GM12878 (cell line): ENCODE data around the gene CACNA2D4. TPM values are rescaled to one million over a fixed set of nuclear protein-coding genes. Genes with fewer than 3 reads are reported as not detected.

ENCODE experiments used
- ATAC-seq: fragments of 200-7000 bp; cut with Tn5 transposase; 3 replicates; pipeline ENCODE4 v1.9.1; 2020; ENCODE audit warnings: mild to moderate bottlenecking, moderate library complexity
- BruUV-seq: library from RNA; stranded (reverse); fragments of 400-500 nt; replicated peaks from 2 replicates; lab custom pipeline; 2021; lab: Mats Ljungman, UMichigan
- CTCF ChIA-PET: fragments of 300-600 bp; sonication (Branson Sonifier 250); formaldehyde crosslinking; extraction: SDS; loops from one replicate; lab custom pipeline; 2021; ENCODE audit warnings: inconsistent platforms; lab: Yijun Ruan, JAX
- POLR2A ChIA-PET: fragments of 350-600 bp; formaldehyde crosslinking; extraction: SDS; loops from one replicate; lab custom pipeline; 2021; ENCODE audit warnings: inconsistent platforms; lab: Charles Lee
- RAD21 ChIA-PET: fragments of 300-600 bp; sonication (Branson Sonifier 250); formaldehyde crosslinking; loops from one replicate; lab custom pipeline; 2023; ENCODE audit warnings: antibody characterized with exemption; ENCODE audit not compliant: unreplicated experiment; lab: Charles Lee
- SMC1A ChIA-PET: fragments of 300-600 bp; sonication (Branson Sonifier 250); formaldehyde crosslinking; loops from one replicate; lab custom pipeline; 2023; ENCODE audit not compliant: unreplicated experiment, uncharacterized antibody; lab: Charles Lee
- DNase-seq: peaks from one replicate; pipeline ENCODE4 v3.0.0-alpha.2; 2011; ENCODE audit warnings: low read depth, low spot score
- FAIRE-seq: peaks from 3 replicates; lab custom pipeline; 2011; peaks lifted over from hg19 to GRCh38; lab: Jason Lieb, UNC
- H2AFZ ChIP-seq: 2 replicates; pipeline ENCODE4 v1.6.0; 2011; ENCODE audit warnings: low read depth, low read length, control low read depth; ENCODE audit not compliant: control insufficient read depth
- H3K27ac ChIP-seq: 2 replicates; pipeline ENCODE4 v1.5.1; 2011; ENCODE audit warnings: control low read depth; ENCODE audit not compliant: control insufficient read depth, insufficient read depth
- H3K27me3 ChIP-seq, 2 experiments: replicated peaks in 1 of 2; 2 replicates each; pipeline versions ENCODE4 v1.6.0 to v1.6.1; 2011; ENCODE audit warnings: low read length in 1 of 2; ENCODE audit not compliant: control insufficient read depth in 2 of 2, insufficient read depth in 2 of 2
- H3K36me3 ChIP-seq, 2 experiments: 2 replicates each; pipeline ENCODE4 v1.5.1; 2011; ENCODE audit warnings: low read length in 1 of 2; ENCODE audit not compliant: control insufficient read depth in 2 of 2, insufficient read depth in 2 of 2
- H3K4me1 ChIP-seq: 2 replicates; pipeline ENCODE4 v1.6.1; 2011; ENCODE audit warnings: mild to moderate bottlenecking, low read length, moderate library complexity, mixed read lengths; ENCODE audit not compliant: control insufficient read depth, insufficient read depth
- H3K4me2 ChIP-seq: 2 replicates; pipeline ENCODE4 v1.6.0; 2011; ENCODE audit warnings: control low read depth; ENCODE audit not compliant: control insufficient read depth, insufficient read depth
- H3K4me3 ChIP-seq: fragments of 200-600 bp; sonication (generic); 2 replicates; pipeline ENCODE4 v1.5.1; 2016
- H3K79me2 ChIP-seq: 2 replicates; pipeline ENCODE4 v1.6.0; 2011; ENCODE audit warnings: low read length; ENCODE audit not compliant: control insufficient read depth, insufficient read depth
- H3K9ac ChIP-seq: 2 replicates; pipeline ENCODE4 v1.8.0; 2011; ENCODE audit warnings: low read length, control low read depth, mixed read lengths; ENCODE audit not compliant: control insufficient read depth, insufficient read depth
- H3K9me3 ChIP-seq: replicated peaks from 3 replicates; pipeline ENCODE4 v1.5.1; 2011; ENCODE audit warnings: mild to moderate bottlenecking, low read length; ENCODE audit not compliant: control insufficient read depth, insufficient read depth
- H4K20me1 ChIP-seq: 2 replicates; pipeline ENCODE4 v1.6.0; 2011; ENCODE audit not compliant: control insufficient read depth, insufficient read depth
- CBX3 ChIP-seq: fragments of 200-600 bp; sonication (generic); IDR thresholded peaks from 2 replicates; pipeline ENCODE4 v1.6.1; 2016; ENCODE audit warnings: low read depth, borderline replicate concordance
- E2F4 ChIP-seq: IDR thresholded peaks from 2 replicates; pipeline ENCODE4 v1.6.1; 2012; ENCODE audit warnings: low read depth, low read length, improper control_type of control experiment
- IRF5 ChIP-seq: fragments of 450-650 bp; IDR thresholded peaks from 2 replicates; pipeline ENCODE4 v1.6.1; 2017; ENCODE audit warnings: borderline replicate concordance
- KLF5 ChIP-seq: fragments of 450-650 bp; IDR thresholded peaks from 2 replicates; pipeline ENCODE4 v1.6.1; 2014; ENCODE audit warnings: mild to moderate bottlenecking; ENCODE audit not compliant: partially characterized antibody
- NKRF ChIP-seq: fragments of 450-650 bp; conservative IDR thresholded peaks from 2 replicates; pipeline ENCODE4 v1.6.1; 2017; ENCODE audit warnings: mild to moderate bottlenecking, moderate library complexity
- NR2F1 ChIP-seq: fragments of 450-650 bp; conservative IDR thresholded peaks from 2 replicates; pipeline ENCODE4 v1.6.1; 2017; ENCODE audit warnings: mild to moderate bottlenecking
- SMARCA5 ChIP-seq: fragments of 450-650 bp; IDR thresholded peaks from 2 replicates; pipeline ENCODE4 v1.6.1; 2017; ENCODE audit warnings: mild to moderate bottlenecking
- SREBF1 ChIP-seq: IDR thresholded peaks from 2 replicates; pipeline ENCODE4 v1.6.1; 2012; ENCODE audit warnings: mild to moderate bottlenecking, low read length
- SUPT20H ChIP-seq: IDR thresholded peaks from 2 replicates; pipeline ENCODE4 v1.6.1; 2011; ENCODE audit warnings: low read depth, mild to moderate bottlenecking, low read length, moderate library complexity, borderline replicate concordance; ENCODE audit not compliant: control insufficient read depth
- WGBS: methylation state at CpG from one replicate; pipeline ENCODE4 v1.1.6; 2016; ENCODE audit warnings: low lambda C conversion rate; ENCODE audit not compliant: insufficient replicate concordance, insufficient coverage; ENCODE audit errors: missing lambda C conversion rate; 5-methylcytosine and 5-hydroxymethylcytosine counted together
- in situ Hi-C: fragments of 300-500 bp; cut with MboI; formaldehyde crosslinking; loops from 9 replicates; pipeline ENCODE4 v1.14.3; 2018; ENCODE audit warnings: mixed read lengths
- intact Hi-C: fragments of 100-400 bp; cut with micrococcal nuclease; formaldehyde crosslinking; loops from one replicate; pipeline ENCODE4 v1.14.2; 2022; ENCODE audit not compliant: unreplicated experiment
- polyA plus RNA-seq, 11 experiments: library from polyadenylated mRNA; depleted of rRNA in 4 of 11; unstranded in 6 of 11; stranded (reverse) in 5 of 11; fragments of >200 nt; fragmentation: Nextera tagmentation in 4 of 11; fragmentation: Illumina TruSeq in 1 of 11; extraction: Ambion mirVana in 4 of 11; extraction: Trizol in 1 of 11; gene quantifications; 1 replicate in 1 of 11; 2 replicates in 10 of 11; pipeline versions ENCODE4 v1.2.1 to v1.2.3, GENCODE V29; 2011 to 2016; ENCODE audit warnings: inconsistent platforms in 2 of 11, missing spikeins in 2 of 11, low read depth in 1 of 11
- total RNA-seq, 4 experiments: library from RNA; depleted of rRNA in 3 of 4; stranded (reverse); fragments of >200 nt in 3 of 4; fragmentation: Illumina TruSeq in 1 of 4; extraction: Trizol in 1 of 4; gene quantifications; 2 replicates each; pipeline versions ENCODE4 v1.2.1 to v1.2.3, GENCODE V29; 2013 to 2021

CACNA2D4 gene
- total and polyA plus RNA-seq, 10 of the 15 experiments (the other 5 are each of a cell fraction or from before 2014, with no cell fraction given), result 0.03 to 1.0 (median 0.65) TPM

DNA sequence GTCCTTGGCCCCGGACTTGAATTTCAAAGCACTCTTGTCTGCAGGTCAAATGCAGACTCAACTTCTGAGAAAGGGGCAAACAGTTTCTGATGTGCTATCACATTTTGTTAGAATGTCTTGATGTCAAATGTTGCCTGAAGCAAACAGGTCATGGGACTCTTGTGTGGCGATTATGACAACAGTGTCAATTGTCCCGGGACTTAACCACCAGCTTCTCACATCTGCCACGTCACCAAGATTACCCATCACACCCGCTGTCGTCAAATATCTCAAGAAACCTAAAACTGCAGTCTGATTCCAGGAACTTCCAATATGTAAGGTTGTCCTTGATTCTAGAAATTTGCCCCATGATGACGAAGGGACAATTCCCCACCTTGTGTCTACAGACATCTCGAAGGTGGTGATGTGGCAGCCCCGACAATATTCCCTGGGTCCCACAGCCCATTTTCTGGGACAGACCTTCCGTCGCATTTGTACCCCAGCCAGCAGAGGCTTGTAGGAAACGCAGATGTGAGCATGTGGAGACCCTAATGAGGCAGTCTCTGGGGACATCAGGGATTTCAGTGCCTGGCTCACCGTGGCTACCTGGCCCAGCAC, 76.8 kb downstream of the CACNA2D4 start:
- no peak overlapping the region for H2AFZ ChIP-seq
- no peaks in the 10 kb centered on the region for H3K79me2 ChIP-seq
- no peak overlapping the region for H3K9ac ChIP-seq
- no peaks in the 10 kb centered on the region for H3K4me1 ChIP-seq
- in situ Hi-C loops, result no loop called here
- POLR2A ChIA-PET, result no interaction called here
- 25% methylated on average over 13 of the region's 13 CpGs for WGBS
- H3K4me3 ChIP-seq, result no peak overlapping the region
- DNase-seq, result no peak
- SMC1A ChIA-PET, result interaction anchor here (1.2 to 1.3 kb wide), 2 partner anchors 13 to 17 kb away, joined by 3 to 4 read pairs; no protein-coding TSS in a partner anchor
- no peaks in the 10 kb centered on the region for H3K9me3 ChIP-seq
- RAD21 ChIA-PET, result no interaction called here
- no peaks in the 10 kb centered on the region for H3K36me3 ChIP-seq
- peaks cover 3 to 7% of the 10 kb centered on the region in 2 experiments for H3K27me3 ChIP-seq
- FAIRE-seq, result no peak
- CTCF ChIA-PET, result no interaction called here
- intact Hi-C loops, result no loop called here
- no TSS peak for BruUV-seq
- H3K27ac ChIP-seq, result no peak overlapping the region
- H3K4me2 ChIP-seq, result no peak overlapping the region
- no peaks in the 10 kb centered on the region for H4K20me1 ChIP-seq
- no peak for ATAC-seq
- no peak for TF ChIP-seq SUPT20H
- no peak for TF ChIP-seq KLF5
- TF ChIP-seq NKRF, result no peak
- TF ChIP-seq IRF5, result no peak
- no peak for TF ChIP-seq CBX3
- no peak for TF ChIP-seq SREBF1
- no peak for TF ChIP-seq NR2F1
- TF ChIP-seq E2F4, result no peak
- TF ChIP-seq SMARCA5, result no peak
